NCI-H1930 (cell line): ENCODE results near the gene LATS2.

Experiments used
- DNase-seq, 2 experiments: peaks; one replicate each; lab custom pipeline; 2025; lab: John Stamatoyannopoulos, UW

Gene LATS2

GRCh38 chr13:21061029-21061763 is at the start of gene LATS2:
TSS of gene LATS2 (minus strand) at chr13:21061586. CDS start at chr13:21046026, 15,560 bp downstream.
- peak; percentile 46 to 57 for DNase-seq

GRCh38 chr13:21109168-21109567 is 47.8 kb upstream of the LATS2 start:
- DNase-seq: no peak

GRCh38 chr13:21106089-21106488 is 44.7 kb upstream of the LATS2 start:
- no peak for DNase-seq

- no peak for DNase-seq
Observed at GRCh38 chr13:21104199-21105019, 43.0 kb upstream of the LATS2 start.

GRCh38 chr13:21101865-21102576 is 40.6 kb upstream of the LATS2 start:
- DNase-seq: no peak

- no peak for DNase-seq
Observed at GRCh38 chr13:21100994-21101757, 39.8 kb upstream of the LATS2 start.

- no peak for DNase-seq
Observed at GRCh38 chr13:21100211-21100610, 38.8 kb upstream of the LATS2 start.

- no peak for DNase-seq
Observed at GRCh38 chr13:21095311-21095710, 33.9 kb upstream of the LATS2 start.

- no peak for DNase-seq
Observed at GRCh38 chr13:21089830-21090229, 28.4 kb upstream of the LATS2 start.

GRCh38 chr13:21088534-21088933 is 27.1 kb upstream of the LATS2 start:
- no peak for DNase-seq

- DNase-seq: peak in 1 of 2 experiments; percentile 14
Observed at GRCh38 chr13:21086929-21087328, 25.5 kb upstream of the LATS2 start.

- no peak for DNase-seq
Observed at GRCh38 chr13:21081926-21082325, 20.5 kb upstream of the LATS2 start.

- no peak for DNase-seq
Observed at GRCh38 chr13:21080593-21080891, 19.2 kb upstream of the LATS2 start.

- DNase-seq: no peak
Observed at GRCh38 chr13:21079761-21080592, 18.6 kb upstream of the LATS2 start.

- no peak for DNase-seq
Observed at GRCh38 chr13:21079221-21079620, 17.8 kb upstream of the LATS2 start.

- DNase-seq: no peak
Observed at GRCh38 chr13:21078501-21078900, 17.1 kb upstream of the LATS2 start.

- DNase-seq: no peak
Observed at GRCh38 chr13:21077788-21078353, 16.5 kb upstream of the LATS2 start.

- DNase-seq: no peak
Observed at GRCh38 chr13:21077076-21077787, 15.8 kb upstream of the LATS2 start.

GRCh38 chr13:21076253-21076652 is 14.9 kb upstream of the LATS2 start:
- DNase-seq: no peak
